ENCODE measurements around the gene DYRK1A. TPM values are rescaled to one million over a fixed set of nuclear protein-coding genes. Genes with fewer than 3 reads are reported as not detected.

The DYRK1A gene
- total RNA-seq, 2 donors from 2014 or later = 57.5 to 57.7 TPM

GRCh38 chr21:37445228-37445627 is 78.7 kb downstream of the DYRK1A start:
- Histone ChIP-seq H3K4me1 (peaks cover 11% of the 10 kb centered on the region), H3K9ac (ENCODE audit: low read depth in 2 of 2, low read length in 2 of 2) (no peak overlapping the region), H3K27me3 (no peaks in the 10 kb centered on the region), H3K36me3 (no peaks in the 10 kb centered on the region), H3K4me3 (no peak overlapping the region), H3K9me3 (no peaks in the 10 kb centered on the region), H3K27ac (no peak overlapping the region)
- intact Hi-C loops (cut with DNase I) = loop anchor here (10.0 kb wide), 1 partner anchor 70 kb away; no protein-coding TSS in a partner anchor
- no peak for DNase-seq
- TF ChIP-seq CTCF (IDR thresholded peaks at IDR 0.05) = no peak

DNA sequence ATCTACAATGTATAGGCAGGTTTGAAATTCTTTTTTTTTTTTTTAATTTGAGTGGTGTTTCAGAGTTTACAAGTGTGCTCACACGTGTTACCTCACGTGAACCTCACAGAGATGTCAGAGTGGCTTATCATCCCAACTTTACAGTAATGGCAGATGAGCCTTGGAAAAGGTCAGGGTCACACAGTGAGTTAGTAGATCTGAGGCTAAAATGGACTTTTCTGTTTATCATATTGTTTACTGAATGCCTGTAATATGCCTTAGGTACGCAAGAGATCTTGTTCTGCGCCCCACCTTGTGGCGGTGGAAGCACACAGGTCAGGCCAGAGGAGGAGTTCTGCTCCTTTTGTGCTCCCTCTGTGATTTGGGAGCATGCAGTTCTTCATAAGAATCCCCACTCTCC is 80.0 kb downstream of the DYRK1A start:
- Histone ChIP-seq H3K4me1 (peaks cover 11% of the 10 kb centered on the region), H3K27ac (no peak overlapping the region), H3K9me3 (no peaks in the 10 kb centered on the region), H3K27me3 (no peaks in the 10 kb centered on the region), H3K9ac (ENCODE audit: low read depth in 2 of 2, low read length in 2 of 2) (no peak overlapping the region), H3K4me3 (no peak overlapping the region), H3K36me3 (no peaks in the 10 kb centered on the region)
- intact Hi-C loops (cut with DNase I) = loop anchor here (10.0 kb wide), 1 partner anchor 72 kb away; no protein-coding TSS in a partner anchor
- no peak for TF ChIP-seq CTCF (IDR thresholded peaks at IDR 0.05)
- no peak for DNase-seq

DNA sequence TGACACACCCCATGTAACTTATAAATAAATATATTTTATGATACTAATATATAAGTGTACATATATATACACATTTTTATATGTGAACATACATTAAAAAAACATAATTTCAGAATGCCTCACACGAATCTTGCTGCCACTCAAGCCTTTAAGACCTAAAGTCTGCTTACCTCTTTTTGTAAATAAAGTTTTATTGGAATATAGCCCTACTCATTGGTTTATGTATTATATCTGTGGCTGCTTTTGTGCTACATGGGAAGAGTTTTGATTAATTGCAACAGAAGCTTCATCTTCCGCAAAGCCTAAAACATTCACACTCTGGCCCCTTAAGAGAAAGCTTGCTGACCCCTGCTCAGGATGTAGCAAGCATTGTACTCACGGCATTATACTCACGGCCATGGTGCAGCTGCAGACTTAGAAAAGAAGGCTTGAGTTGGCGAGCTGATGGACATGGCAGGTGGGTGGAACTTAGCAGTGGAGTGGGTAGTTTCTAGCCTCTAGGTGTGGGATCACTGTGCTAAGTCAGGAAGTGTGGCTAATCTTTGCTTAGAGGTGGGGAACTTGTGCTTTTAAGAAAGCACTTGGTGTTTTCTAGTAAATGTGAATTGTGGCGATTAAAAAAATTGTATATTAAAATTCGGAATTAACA is 80.8 kb downstream of the DYRK1A start:
- H3K9ac ChIP-seq (ENCODE audit: low read depth in 2 of 2, low read length in 2 of 2) = no peak overlapping the region
- TF ChIP-seq CTCF (IDR thresholded peaks at IDR 0.05) = no peak
- H3K4me1 ChIP-seq = peaks cover 11% of the 10 kb centered on the region
- no peak overlapping the region for H3K4me3 ChIP-seq
- H3K9me3 ChIP-seq = no peaks in the 10 kb centered on the region
- DNase-seq = no peak
- H3K27me3 ChIP-seq = no peaks in the 10 kb centered on the region
- H3K27ac ChIP-seq = no peak overlapping the region
- H3K36me3 ChIP-seq = no peaks in the 10 kb centered on the region
- intact Hi-C loops (cut with DNase I) = loop anchor here (10.0 kb wide), 1 partner anchor 73 kb away; no protein-coding TSS in a partner anchor

DNA sequence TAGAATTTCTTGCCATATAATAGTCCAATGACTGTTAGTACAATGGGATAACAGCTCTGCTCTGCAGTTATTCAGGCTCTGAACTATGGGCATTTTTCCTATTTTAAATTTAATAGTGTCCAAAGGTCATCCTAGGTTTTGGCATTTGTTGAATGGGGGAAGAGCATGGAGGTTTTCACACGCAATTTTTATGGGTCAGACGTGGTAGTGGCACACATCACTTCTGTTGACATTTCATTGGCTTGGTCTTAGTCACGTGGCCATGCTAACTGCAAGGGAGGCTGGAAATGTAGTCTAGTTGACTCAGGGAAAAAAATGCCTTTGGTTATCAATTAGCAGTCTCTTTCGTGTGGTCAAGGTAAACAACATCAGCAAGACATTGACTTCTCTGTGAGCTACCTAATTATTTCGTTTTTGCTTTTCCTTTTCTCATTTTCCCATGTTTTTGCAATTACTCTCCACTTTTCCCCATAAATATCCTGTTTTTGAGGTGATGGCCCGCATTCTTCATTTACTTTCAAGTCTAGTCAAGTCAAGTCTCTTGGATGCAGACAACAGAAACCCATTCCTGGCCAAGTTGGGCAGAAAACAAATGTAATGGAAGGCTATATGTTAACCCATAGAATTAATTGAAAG is 82.8 kb downstream of the DYRK1A start:
- TF ChIP-seq CTCF (IDR thresholded peaks at IDR 0.05) = no peak
- Histone ChIP-seq H3K36me3 (no peaks in the 10 kb centered on the region), H3K9me3 (no peaks in the 10 kb centered on the region), H3K9ac (ENCODE audit: low read depth in 2 of 2, low read length in 2 of 2) (no peak overlapping the region), H3K4me1 (peaks cover 11% of the 10 kb centered on the region), H3K27ac (no peak overlapping the region), H3K4me3 (no peak overlapping the region), H3K27me3 (no peaks in the 10 kb centered on the region)
- intact Hi-C loops (cut with DNase I) = loop anchor here (10.0 kb wide), 1 partner anchor 75 kb away; no protein-coding TSS in a partner anchor
- DNase-seq = no peak

- Histone ChIP-seq H3K36me3 (no peaks in the 10 kb centered on the region), H3K4me1 (peaks cover 11% of the 10 kb centered on the region), H3K27me3 (no peaks in the 10 kb centered on the region), H3K9me3 (no peaks in the 10 kb centered on the region), H3K27ac (no peak overlapping the region), H3K9ac (ENCODE audit: low read depth in 2 of 2, low read length in 2 of 2) (no peak overlapping the region), H3K4me3 (no peak overlapping the region)
- intact Hi-C loops (cut with DNase I) = no loop called here
- no peak for TF ChIP-seq CTCF (IDR thresholded peaks at IDR 0.05)
- no peak for DNase-seq
Measured at GRCh38 chr21:37450445-37450941, 83.9 kb downstream of the DYRK1A start.
